Stimulated activated CD4-positive, alpha-beta T cell treated with anti-CD3 and anti-CD28 coated beads, Interleukin-2, amount 100 ng/mL, for 24 hours (primary cell): ENCODE data around the gene DNTT.

ENCODE experiments used
- DNase-seq, 2 donors: peaks; one replicate each; pipeline ENCODE4 v3.0.0-alpha.2; 2020

DNTT gene

DNA sequence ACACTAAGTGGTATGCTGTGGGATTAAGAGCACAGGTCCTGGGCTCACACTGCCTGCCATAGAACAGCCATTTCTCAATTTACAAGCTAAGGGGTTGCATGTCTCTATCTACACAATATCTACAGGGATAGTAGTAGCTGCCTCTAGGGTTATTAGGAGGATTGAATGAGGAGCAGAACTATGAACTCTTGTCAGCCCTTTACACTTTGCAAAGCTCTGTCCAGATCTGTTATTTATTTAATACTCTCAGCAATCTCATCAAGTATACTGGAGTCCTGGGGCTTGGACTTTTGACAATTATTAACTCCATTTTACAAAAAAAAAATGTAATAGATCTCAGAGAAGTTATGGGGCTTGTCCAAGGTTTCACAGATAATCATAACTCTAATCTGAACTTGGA lies 47.8 kb downstream of the DNTT start:
- DNase-seq, result no peak

DNA sequence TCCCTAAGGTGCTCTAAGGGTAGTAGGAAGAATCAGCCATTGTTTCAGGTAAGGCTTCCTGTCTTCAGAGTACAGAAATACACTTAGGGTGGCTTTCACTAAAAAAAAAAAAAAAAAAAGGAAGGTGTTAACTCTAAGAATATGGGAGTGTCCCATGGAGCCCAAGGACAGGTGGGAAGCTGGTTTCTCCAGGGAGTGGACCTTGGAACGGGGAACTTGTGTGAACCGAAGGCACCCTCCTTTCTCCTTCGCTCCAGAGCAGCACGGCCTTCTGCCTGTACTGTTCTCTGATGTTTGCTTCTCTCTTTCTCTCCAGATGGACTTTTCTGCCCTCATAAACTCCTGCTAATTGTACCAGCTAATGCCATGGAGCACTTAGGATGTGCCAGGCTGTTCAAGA lies 48.3 kb downstream of the DNTT start:
- no peak for DNase-seq

DNA sequence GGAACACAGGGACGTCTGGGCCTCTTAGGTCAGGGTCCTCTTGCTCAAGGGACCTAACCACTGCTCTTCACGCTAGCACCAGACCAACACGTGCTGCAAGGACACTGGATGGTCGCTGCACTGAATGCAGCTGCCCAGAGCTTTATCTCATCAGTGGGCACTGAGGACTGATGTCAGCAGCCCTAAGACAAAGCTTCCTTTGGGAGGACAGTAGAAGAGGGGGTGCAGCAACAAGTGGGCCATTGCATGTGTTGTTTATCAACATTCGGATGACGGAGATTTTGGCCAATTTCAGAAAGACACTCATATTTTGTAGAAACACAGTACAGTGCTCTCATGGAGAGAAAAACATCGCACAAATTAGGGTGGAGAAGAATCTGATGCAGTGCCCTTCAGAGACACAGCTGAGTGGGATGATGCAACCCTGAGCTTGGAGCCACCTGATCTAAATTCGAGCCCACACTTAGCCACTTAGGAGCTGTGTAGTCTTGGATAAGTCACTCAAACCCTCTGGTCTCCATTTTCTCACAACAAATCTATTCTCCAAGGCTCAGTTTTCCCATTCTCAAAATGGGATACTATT lies 52.9 kb downstream of the DNTT start:
- DNase-seq, result no peak

DNA sequence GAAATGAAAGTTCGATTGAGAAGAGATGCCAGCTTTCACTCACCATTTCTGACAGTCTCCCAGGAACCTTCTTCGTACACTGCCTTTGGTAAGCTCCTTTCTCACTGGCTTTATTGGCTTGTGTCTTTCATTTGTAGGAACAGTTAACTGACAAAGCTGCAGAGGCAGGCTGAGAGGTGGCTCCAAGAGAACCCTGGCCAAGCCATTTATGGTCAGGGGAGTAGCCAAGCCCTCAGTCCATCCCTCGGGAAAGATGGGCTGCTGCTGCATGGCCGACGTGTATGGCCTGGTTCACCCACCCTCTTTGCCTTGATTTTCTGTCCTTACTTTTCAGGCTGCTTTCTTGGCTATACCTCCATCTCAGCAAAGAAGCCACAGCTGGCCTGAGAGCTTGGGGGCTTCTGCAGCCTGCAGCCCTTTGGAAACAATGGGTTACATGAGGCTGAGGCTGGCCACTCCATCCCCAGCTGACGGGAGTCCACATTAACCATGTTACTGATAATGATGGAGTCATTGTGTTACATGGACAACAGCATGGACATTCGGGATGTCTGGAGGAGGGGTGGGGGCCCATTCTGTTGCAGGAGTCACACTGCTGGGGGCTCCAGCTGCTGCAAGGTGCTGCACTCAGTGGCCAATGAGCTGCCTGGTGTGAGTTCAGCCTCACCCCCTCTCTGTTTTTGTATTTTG lies 54.8 kb downstream of the DNTT start, which contains the start of gene OPALIN:
OPALIN (minus strand) TSS at position 152 of the 690 bp plus-strand sequence; CDS start at position 46, 106 bp downstream.
- no peak for DNase-seq

DNA sequence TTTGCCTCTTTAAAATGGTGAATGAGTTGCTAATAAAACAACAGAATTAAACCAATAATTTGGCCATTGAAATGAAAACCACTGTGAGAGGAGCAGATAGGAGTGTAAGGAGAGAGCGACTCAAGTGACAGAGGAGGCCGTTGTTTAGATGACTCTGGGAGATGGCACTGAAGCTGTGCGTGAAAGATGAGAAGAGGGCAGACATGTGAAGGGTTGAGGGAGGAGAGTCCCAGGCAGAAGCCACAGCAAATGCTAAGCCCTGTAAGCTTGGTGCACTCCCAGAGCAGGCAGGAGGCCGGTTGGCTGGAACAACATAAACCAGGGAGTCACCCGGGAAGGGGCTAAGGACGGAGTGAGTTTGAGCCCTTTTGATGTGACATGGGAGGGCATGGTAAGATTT lies 55.4 kb downstream of the DNTT start:
- DNase-seq, result no peak

DNA sequence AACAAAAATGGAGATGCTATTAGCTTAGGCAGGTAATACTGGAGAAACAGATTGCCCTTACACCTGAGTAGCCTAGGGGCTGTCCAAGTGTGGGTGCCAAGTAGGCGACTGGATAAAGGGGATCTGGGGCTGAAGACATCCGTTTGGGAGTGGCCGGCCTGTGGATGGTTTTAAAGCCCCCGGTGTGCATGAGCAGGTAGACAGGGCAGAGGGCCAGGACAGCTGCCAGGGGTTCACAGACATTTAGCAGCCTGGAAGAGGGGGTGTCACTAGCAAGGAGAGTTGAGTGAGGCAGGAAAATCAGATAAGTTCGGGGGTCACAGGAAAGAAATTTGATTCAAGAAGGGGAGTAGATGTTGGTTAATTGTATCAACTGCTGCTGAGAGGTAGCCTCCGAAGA lies 56.1 kb downstream of the DNTT start:
- no peak for DNase-seq

DNA sequence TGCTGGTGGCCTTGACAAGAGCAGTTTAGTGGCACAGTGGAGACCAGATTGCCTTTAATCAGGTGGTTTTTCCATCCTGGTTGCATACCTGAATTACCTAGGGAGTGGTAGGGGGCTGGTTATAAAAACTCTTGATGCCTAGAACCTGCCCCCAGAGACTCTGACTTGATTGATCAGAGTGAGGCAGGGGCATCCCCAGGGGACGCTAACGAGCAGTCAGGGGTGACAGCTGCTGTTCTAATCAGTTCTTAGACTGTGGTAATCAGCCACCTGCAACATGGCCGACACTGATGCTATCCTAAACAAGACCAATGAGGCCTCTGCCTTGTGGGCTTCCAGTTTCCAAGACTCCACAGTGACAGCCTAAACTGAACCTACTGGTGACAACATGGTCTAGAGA lies 56.5 kb downstream of the DNTT start:
- no peak for DNase-seq

DNA sequence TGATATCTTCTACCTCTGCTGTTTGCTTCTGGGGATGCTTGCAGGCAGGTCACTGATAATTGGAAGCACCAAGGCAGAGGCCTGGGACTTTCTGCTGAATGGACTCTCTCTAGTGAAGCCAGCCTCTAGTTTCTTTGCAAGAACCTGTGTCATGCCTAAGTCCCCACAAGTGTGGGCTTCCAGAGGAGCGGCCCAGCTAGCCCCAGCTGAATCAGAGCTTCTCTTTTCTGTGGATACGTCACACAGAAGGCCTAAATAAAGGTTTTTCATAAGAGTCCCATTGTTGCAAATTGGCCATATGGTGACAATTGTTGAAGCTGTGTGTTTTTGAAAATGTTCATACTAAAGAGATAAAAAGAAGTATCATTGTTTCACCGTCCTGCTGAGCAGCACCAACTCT lies 61.3 kb downstream of the DNTT start:
- DNase-seq, result no peak

DNA sequence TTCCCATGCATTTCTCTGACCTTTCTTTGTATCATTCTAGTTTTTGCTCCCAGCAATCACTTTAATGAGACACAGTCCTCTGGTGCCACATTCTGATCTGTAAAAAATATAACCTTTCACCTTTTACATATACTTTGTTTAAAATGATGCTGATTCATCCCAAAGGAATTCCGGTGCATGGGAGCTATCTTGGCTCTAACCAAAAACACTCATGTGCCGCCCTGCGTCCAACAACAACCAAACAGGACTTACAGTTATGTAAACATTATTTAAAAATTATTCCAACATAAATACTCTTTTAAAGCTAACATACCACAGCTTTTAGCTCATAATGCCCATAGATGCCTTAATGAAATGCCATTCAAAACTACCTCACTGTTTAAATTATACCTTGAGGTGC lies 62.3 kb downstream of the DNTT start:
- DNase-seq, result no peak

DNA sequence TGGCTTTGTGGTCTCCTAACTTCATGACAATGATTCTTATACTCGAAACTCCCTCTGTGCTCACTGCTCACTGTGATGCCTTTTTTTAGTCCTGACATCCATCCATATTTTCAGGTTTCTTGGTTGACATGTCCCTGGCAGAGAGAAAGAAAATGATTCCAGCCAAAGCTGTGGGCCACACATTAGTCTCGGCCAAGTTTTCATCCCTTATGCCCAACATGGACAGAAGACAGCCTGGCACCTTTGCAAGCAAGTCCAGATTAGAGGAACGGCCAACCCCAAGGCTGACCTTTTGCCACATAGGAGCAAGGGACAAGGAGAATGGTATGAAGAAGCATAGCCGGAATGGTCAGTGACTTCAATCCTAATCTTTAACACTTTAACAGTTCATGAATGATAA lies 63.2 kb downstream of the DNTT start:
- no peak for DNase-seq

DNA sequence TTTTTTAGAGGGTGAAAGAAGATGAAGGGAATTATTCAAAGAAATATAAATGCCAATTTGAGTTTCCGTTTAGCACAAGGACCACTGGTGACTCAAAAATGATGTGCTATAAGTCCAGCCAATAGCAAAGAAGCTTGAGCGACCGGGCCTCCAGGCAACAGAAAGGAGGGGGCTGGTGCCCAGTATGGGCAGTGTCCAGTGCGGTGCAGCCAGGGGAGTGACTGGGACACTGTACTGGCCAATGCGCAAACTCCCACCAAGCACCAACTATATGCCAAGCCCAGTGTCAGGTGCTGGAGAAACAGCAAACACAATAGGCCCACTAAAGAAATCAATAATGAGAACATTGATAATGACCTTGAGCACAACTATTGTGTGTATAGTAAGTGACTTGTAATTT lies 64.7 kb downstream of the DNTT start:
- no peak for DNase-seq

DNA sequence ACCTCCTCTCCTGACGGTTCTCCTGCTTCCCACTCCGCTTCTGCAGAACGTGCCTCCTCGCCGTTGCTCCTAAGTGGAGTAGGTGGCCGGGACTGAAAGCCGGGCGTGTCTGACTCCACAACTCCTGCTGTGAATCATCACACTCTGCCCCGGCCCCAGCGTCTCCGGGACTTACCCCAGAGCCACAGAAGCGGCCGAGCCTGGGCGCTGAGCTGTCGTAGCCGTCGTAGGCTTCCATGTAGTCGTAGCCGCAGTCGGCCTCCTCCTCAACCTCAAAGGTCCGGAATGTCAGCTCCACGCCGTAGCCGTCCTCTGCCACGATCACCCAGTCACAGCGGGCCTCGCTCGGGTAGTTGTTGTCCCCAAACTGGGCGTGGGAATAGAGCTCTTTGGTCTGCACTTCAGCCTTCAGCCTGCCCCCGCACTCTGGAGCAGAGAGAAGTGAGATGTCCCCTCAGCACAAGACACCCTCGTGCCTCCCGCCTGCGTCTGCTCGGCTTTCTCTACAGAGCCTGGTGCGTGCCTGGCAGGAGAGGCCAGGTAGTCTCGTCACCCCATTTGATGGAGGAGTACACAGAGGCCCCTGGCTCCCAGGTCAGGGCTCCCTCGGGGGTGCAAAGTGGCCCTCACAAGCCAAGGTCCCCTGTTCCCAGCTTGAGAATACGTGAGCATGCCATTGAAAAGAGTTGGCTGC lies 65.8 kb downstream of the DNTT start:
- no peak for DNase-seq

DNA sequence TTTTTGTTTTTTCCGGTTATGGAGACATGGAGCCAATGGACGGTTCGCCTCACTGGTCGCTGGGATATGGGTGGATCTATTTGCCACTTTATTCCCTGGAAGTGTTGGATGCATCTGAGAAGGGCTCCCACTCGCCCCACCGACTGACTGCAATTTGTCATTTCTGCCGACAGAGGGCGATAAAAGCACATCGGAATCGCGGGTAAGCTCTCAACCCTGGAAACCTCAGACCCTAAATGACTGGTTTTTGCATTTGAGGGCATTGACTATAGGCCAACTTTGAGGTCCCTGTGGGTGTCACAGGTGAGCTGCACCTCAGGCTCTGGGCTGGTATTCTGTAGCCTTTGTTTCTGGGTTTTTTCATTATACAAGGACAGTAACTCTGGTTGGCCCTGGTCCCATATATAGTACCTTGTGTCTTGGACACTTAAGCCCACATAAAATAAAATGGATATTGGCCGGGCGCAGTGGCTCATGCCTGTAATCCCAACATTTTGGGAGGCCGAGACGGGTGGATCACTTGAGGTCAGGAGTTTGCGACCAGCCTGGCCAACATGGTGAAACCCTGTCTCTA lies 66.4 kb downstream of the DNTT start:
- DNase-seq, result peak; percentile 54 to 57

DNA sequence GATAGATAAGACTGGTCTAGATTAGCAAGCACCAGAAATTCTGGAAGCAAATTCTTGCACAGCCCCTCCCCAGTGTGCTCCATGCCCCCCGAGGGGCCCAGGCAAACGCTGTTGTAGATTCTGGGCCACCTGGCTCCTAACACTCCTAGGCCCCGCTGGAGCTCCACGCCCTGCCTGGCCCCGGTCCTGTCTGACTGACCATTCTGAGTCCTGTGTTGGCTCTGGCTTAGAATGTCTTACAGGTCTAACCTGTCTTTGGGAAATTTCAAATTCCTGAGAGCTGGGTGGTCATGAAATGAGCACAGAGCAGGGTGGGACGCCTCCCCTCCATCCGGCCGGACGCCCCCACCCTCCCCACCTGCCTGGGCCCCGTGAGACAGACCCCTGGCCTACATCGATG lies 67.1 kb downstream of the DNTT start:
- no peak for DNase-seq

DNA sequence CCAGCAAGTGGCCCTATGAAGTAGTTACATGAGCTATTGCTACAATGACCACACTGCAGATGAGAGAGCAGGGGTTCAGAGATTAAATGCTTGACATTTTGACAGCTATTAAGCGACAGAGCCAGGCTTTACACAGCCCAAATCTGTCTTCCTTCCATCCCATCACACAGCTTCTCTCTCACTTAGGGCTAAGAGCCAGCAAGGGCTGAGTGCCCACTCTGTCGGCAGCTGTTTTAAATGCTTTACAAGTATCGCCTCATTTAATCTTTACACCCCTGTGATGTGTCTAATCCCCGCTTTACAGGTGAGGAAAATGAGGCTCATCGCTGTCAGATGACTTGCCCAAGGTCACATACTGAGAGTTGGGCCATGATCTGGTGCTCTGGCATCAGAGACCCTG lies 69.8 kb downstream of the DNTT start:
- DNase-seq, result no peak

DNA sequence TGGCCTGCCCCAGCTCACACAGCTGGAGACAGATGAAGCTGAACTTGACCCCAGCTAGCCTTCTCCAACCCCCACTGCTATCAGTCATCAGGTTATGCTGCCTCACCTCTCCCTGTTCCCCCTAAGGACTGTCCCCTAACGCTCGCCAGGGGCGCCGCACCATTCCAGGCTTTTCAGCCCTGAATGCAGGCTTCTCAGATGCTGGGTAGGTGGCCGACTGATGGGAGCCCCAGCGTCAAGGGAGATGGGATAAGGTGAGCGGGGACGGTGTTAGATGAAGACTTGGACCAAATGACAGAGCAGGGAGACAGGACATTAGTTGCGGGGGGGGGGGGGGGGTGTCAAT lies 70.4 kb downstream of the DNTT start:
- peak in 1 of 2 donors; percentile 4 for DNase-seq

DNA sequence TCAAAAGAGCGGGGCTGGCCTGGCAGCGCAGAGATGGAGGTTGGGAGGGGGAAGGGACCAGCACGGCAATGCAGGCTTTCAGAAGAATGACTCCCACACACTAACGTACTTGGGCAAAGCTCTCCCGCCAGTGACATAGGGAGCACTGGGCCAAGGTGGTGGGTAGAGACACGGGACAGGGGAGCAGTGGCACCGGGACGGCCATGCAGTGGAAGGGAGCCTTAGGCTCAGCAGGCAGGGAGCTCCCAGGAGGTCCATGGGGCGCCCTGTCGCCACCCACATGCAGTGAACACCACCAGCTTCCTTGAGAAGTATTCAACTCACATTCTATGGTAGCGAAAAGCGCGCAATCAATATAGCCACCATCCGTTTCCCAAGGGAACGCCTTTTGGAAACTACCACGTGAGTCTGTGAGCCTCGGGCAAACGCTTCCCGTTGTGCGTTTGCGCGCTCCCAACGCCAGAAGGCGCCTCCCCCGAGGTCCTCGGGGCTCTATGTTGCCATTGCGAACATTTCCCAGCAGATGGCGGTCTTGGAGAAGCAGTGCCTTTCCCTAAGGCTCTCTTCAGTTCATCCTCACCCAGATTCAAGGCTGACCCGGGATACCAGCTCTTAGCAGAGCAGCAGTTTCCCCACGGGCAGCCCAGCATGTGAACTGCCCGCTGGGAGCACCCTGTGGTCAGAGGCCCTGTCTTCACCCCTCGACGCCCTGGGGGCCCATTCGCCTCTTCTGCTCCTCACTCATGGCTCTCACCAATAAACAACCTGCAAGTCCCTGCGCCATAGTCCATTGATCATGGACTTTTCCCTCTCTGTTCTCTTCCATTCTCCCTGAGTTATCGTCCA lies 71.0 kb downstream of the DNTT start:
- DNase-seq, result peak; percentile 81 to 83

DNA sequence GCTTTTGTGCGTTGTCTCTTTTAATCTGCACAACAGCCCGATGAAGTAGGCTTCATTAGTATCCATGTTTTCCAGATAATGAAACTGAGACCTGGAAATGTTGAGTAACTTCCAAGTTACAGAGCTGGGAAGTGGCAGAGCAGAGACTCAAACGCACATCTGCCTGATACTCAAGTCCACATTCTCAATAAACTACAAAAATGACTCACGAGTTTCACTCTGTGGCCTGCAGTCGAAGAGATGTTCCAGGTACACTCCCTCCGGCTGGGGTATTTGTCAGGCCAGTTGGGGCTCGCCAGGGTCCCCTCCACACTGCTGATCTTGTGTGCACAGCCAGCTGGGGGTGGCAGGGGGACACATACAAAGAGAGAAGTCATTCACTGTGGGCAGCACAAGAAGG lies 72.2 kb downstream of the DNTT start:
- no peak for DNase-seq

DNA sequence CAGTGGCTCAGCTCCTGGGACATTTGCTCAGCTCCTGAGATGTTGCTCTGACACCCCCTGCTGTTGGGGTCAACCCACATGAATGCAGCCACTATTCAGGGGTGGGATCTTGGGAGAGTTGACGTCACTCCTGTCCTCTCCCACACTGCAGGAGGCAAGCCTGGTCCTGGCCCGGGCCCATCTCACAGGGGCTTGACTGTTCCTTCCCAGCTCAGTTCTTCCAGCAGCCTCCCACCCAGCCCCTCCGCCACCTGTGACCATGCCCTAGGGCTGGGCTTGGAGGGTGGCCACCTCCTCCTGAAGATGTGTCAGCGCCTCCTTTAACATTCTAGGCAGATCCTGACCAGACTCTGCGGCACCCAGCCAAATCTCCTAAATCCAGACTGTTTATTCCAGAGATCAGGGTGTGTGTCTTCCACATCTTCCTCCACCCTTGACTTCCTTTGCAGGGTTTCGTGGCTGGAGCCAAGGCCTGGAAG lies 73.6 kb downstream of the DNTT start:
- no peak for DNase-seq

DNA sequence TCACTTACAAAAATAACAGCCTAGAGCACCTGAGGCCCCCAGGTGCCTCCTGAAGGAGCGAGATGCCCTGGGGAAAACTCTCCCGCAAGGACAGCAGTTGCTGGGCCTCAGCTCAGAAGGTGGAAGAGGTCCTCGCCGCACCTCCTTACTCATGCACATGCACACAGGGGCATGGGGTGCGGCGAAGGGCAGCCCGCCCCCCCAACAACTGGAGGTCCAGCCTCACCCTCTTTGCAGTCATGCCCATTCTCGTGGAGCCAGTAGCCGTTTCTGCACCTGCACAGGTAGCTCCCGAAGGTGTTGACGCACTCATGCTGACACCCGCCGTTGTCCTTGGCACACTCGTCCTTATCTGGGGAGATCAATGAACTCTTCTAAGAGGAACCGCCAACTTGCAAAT lies 74.5 kb downstream of the DNTT start:
- DNase-seq, result no peak

DNA sequence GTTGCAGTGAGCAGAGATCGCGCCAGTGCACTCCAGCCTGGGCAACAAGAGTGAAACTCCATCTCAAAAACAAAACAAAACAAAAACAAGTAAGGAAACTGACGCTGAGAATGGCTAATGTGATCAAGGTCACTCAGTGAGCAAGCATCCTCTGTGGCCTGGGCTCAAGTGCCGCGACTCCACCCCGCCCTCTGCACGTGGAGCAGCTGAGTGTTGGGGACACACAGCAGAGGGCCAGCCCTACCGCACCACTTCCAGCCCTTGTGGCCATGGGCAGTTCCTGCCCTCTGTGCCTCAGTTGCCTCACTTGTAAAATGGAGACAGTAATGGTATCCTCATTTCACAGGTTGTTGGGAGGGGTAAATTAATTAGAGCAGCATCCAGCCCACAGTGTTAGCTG lies 75.5 kb downstream of the DNTT start:
- no peak for DNase-seq

DNA sequence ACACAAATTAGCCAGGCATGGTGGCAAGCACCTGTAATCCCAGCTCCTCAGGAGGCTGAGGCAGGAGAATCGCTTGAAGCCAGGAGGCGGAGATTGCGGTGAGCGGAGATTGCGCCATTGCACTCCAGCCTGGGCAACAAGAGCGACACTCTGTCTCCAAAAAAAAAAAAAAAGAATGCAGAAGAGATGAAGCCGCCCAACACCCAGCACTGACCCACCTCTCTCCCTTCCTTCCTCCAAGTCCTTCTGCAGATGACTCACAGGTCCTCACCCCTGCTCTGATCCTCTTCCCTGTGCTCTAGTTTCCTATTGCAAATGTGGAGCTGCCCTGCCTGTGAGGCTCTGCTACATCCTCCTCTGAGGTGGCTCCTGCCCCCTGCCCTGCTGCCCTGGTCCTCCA lies 76.6 kb downstream of the DNTT start:
- DNase-seq, result no peak

DNA sequence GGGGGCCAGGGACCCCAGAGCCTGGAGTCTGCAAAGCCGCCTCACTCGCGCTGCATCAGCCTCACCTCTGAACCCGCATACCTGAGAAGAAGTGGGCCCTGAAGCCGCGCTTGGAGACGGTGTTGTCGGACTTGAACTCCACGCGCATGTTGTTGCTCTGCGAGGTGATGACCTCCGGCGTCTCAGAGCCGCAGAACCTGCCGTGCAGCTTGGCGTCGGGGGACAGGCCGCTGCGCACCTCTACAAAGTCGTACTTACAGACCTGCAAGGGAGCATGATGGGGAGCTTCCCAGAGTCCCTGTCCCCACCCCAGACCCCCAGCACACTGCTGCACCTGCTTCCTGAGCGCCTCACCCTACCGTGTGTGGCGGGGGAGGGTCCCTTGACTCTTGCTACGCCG lies 80.3 kb downstream of the DNTT start:
- DNase-seq, result no peak
